Retinal pigment epithelial cell (primary cell): ENCODE data around the gene VGLL2.

Source experiments
- DNase-seq: peaks from one replicate; pipeline ENCODE4 v3.0.0-alpha.2; 2010; ENCODE audit warnings: low read depth
- H3K4me3 ChIP-seq: 2 replicates; pipeline ENCODE4 v1.5.1; 2011; ENCODE audit warnings: mild to moderate bottlenecking, low read length, control low read depth, moderate library complexity
- TF ChIP-seq, protein P1 (sequence below): conservative IDR thresholded peaks from 2 replicates; pipeline ENCODE4 v1.5.1; 2011; ENCODE audit warnings: low read depth, low read length, control low read depth, inconsistent platforms

Gene VGLL2

DNA sequence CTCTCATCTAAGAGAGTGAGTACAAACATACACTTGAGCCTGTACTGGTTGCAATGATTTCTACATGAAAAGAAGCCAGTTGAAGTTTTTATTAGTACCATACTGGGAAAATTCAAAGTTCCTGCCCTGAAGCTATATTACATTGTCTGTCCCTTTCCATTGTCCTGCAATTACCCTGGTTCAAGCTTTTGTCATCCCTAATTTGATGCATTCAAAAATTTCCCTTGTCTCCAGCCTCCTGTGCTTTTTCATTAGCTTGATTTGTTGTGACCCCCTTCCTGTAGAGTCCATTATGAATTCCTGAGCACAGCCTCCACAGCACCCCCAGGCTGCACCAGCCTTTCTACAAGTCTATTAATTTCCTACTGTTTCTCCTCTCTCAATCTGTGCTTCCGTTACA lies 46.4 kb downstream of the VGLL2 start:
- TF ChIP-seq, protein P1, sequence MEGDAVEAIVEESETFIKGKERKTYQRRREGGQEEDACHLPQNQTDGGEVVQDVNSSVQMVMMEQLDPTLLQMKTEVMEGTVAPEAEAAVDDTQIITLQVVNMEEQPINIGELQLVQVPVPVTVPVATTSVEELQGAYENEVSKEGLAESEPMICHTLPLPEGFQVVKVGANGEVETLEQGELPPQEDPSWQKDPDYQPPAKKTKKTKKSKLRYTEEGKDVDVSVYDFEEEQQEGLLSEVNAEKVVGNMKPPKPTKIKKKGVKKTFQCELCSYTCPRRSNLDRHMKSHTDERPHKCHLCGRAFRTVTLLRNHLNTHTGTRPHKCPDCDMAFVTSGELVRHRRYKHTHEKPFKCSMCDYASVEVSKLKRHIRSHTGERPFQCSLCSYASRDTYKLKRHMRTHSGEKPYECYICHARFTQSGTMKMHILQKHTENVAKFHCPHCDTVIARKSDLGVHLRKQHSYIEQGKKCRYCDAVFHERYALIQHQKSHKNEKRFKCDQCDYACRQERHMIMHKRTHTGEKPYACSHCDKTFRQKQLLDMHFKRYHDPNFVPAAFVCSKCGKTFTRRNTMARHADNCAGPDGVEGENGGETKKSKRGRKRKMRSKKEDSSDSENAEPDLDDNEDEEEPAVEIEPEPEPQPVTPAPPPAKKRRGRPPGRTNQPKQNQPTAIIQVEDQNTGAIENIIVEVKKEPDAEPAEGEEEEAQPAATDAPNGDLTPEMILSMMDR, result no peak
- DNase-seq, result no peak
- no peak overlapping the region for H3K4me3 ChIP-seq

- TF ChIP-seq, protein P1, result peak; percentile 56
- peak; percentile 4 for DNase-seq
- no peak overlapping the region for H3K4me3 ChIP-seq
These were observed 51.9 kb downstream of the VGLL2 start for GRCh38 chr6:117317261-117317660.
